Subcutaneous adipose tissue (tissue), 4 donors: Measurements from ENCODE around the gene LSS. TPM values are rescaled to one million over a fixed set of nuclear protein-coding genes. Genes with fewer than 3 reads are reported as not detected.

Experiments used
- CTCF ChIP-seq: fragments of 450-650 bp; IDR thresholded peaks from one replicate; pipeline ENCODE4 v1.5.1; 2016; ENCODE audit warnings: low read depth, mild to moderate bottlenecking, control low read depth, antibody characterized with exemption, moderate library complexity
- total RNA-seq, 4 donors: library from RNA; depleted of rRNA; stranded (reverse); fragments of >200 nt; gene quantifications; one replicate each; pipeline ENCODE4 v1.1.0, GENCODE V29; 2016

Gene LSS
- total RNA-seq, 4 donors from 2014 or later: 46.5 to 194 (median 141) TPM

- no peak for TF ChIP-seq CTCF
Measured at GRCh38 chr21:46221664-46222435, 6.7 kb downstream of the LSS start.

- no peak for TF ChIP-seq CTCF
Measured at GRCh38 chr21:46220847-46221246, 7.7 kb downstream of the LSS start.

- TF ChIP-seq CTCF: no peak
Measured at GRCh38 chr21:46220275-46220810, 8.2 kb downstream of the LSS start.

GRCh38 chr21:46219591-46220239, 8.9 kb downstream of the LSS start:
- TF ChIP-seq CTCF: no peak

GRCh38 chr21:46218906-46219590, 9.5 kb downstream of the LSS start:
- no peak for TF ChIP-seq CTCF

GRCh38 chr21:46217511-46218196, 10.9 kb downstream of the LSS start:
- TF ChIP-seq CTCF: no peak
